ENCODE data around the gene NEDD1. TPM values are rescaled to one million over a fixed set of nuclear protein-coding genes. Genes with fewer than 3 reads are reported as not detected.

Gene NEDD1, protein sequence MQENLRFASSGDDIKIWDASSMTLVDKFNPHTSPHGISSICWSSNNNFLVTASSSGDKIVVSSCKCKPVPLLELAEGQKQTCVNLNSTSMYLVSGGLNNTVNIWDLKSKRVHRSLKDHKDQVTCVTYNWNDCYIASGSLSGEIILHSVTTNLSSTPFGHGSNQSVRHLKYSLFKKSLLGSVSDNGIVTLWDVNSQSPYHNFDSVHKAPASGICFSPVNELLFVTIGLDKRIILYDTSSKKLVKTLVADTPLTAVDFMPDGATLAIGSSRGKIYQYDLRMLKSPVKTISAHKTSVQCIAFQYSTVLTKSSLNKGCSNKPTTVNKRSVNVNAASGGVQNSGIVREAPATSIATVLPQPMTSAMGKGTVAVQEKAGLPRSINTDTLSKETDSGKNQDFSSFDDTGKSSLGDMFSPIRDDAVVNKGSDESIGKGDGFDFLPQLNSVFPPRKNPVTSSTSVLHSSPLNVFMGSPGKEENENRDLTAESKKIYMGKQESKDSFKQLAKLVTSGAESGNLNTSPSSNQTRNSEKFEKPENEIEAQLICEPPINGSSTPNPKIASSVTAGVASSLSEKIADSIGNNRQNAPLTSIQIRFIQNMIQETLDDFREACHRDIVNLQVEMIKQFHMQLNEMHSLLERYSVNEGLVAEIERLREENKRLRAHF
- 15.1 and 19.4 TPM in 2 replicates for total RNA-seq

DNA sequence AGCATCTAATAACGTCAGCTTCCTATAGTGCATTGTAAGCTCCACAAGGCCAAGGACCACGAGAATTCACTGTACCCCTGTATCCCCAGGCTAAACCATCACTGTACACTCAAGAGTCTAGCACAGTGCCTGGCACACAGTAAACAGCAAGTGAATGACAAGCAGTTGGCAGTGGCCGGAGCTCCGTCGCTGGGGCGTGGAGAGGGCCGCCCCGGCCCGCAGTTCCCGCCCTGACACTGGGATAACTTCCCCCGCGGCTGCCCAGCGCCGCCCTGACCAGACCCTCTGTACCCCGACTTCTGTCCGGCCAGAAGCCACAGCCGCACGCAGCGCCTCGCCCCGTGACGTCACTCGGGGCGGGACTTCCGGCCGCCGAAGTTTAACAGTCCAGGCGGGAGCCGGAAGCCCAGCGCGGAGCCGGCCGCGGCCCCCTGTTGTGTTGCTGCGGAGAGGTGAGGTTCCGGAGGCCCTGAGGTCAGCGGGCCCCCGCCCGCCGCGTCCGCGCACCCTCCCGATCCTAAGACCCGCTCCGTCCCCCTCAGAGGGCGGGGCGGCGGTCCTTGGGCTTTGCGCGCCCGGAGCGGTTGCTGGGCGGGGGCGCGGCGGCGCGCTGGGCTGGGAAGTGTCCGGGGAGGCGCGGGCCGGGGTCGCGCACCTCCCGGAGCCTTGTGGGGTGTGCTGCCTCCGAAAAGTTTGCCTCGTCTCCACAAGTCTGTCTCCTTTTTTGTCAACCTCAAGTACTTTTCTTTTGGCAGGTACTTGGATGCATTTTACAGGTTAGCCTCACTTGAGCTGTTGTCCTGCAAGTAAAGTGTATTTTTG, at the start of gene NEDD1:
Gene NEDD1, plus strand, starts transcription at position 409 of the 822 bp plus-strand sequence. CDS start 2,503 bp downstream, outside the sequence.

